ENCODE data around the gene PPP2R5C. TPM values are rescaled to one million over a fixed set of nuclear protein-coding genes. Genes with fewer than 3 reads are reported as not detected.
"Not testable (repeated sequence)": the region's sequence is repeated elsewhere in the genome, so short reads cannot be mapped to it uniquely, and the experiment has no call there.

Gene PPP2R5C
- total RNA-seq, 2 experiments from 2014 or later, result 252 to 268 TPM

DNA sequence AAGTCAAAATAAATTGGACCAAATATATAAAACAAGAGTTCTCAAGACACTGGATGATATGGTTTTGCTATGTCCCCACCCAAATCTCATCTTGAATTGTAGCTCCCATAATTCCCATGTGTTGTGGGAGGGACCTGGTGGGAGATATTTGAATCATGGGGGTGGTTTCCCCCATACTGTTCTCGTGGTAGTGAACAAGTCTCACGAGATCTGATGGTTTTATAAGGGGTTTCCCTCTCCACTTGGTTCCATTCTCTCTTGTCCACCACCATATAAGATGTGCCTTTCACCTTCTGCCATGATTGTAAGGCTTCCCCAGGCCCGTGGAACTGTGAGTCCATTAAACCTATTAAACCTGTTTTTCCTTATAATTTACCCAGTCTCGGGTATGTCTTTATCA is 31.4 kb upstream of the PPP2R5C start:
- Mint-ChIP-seq H3K4me1 (ENCODE audit: low read depth) (peaks cover 68% of the 10 kb centered on the region), H3K4me3 (peak overlapping the region; percentile 74), H3K27ac (peak overlapping the region; percentile 97)
- ChIA-PET POLR2A (interaction anchor here (1.2 to 2.2 kb wide), 3 partner anchors 8 to 81 kb away, joined by 4 to 22 read pairs (median 9); no protein-coding TSS in a partner anchor), CTCF (interaction anchor here (1.0 to 4.3 kb wide), 3 partner anchors 23 to 93 kb away, joined by 3 to 21 read pairs (median 3); no protein-coding TSS in a partner anchor)
- H3K36me3 Mint-ChIP-seq, H3K9me3 Mint-ChIP-seq, DNase-seq, H3K27me3 Mint-ChIP-seq: not testable (repeated sequence)
- intact Hi-C loops (cut with micrococcal nuclease), result loop anchor here (2.0 kb wide), 1 partner anchor 147 kb away; no protein-coding TSS in a partner anchor

DNA sequence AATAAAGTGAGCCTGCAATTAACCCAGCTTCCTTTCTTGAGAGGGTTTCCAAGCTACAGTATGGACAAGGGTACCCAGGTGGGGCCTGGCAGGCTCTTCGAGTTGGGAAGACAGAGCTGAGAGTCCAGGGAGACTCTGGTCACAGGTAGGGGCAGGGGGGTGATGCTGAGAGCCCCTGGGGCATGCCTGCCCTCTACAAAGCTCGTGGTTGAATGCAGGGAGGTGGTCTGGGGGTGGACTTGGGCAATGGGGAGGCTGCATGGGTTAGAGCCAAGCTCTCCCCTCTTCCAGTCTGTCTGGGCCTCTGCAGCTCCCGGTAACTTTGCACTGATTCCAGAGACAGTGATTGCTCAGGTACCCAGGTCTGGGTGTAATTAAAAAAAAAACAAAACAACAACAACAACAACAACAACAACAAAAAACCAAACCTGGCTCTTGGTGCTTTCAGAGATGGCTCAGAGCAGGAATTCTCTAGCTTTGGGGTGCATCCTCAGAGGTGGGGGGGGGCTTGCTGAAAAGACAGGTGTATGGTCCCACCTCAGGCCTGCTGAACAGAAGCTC is 30.8 kb upstream of the PPP2R5C start:
- H3K27ac Mint-ChIP-seq, result peak overlapping the region; percentile 97
- no peak for DNase-seq
- POLR2A ChIA-PET, result interaction anchor here (1.1 to 2.2 kb wide), 8 partner anchors 9 to 95 kb away, joined by 3 to 22 read pairs (median 8); no protein-coding TSS in a partner anchor
- intact Hi-C loops (cut with micrococcal nuclease), result loop anchor here (1.0 to 2.0 kb wide), 6 partner anchors 8 to 218 kb away; no protein-coding TSS in a partner anchor
- CTCF ChIA-PET, result interaction anchor here (0.6 to 4.3 kb wide), 6 partner anchors 24 to 522 kb away, joined by 3 to 21 read pairs (median 3); no protein-coding TSS in a partner anchor
- H3K36me3 Mint-ChIP-seq, result no peaks in the 10 kb centered on the region
- no peaks in the 10 kb centered on the region for H3K27me3 Mint-ChIP-seq
- H3K9me3 Mint-ChIP-seq, result no peaks in the 10 kb centered on the region
- peak overlapping the region; percentile 74 for H3K4me3 Mint-ChIP-seq
- H3K4me1 Mint-ChIP-seq (ENCODE audit: low read depth), result peaks cover 68% of the 10 kb centered on the region

DNA sequence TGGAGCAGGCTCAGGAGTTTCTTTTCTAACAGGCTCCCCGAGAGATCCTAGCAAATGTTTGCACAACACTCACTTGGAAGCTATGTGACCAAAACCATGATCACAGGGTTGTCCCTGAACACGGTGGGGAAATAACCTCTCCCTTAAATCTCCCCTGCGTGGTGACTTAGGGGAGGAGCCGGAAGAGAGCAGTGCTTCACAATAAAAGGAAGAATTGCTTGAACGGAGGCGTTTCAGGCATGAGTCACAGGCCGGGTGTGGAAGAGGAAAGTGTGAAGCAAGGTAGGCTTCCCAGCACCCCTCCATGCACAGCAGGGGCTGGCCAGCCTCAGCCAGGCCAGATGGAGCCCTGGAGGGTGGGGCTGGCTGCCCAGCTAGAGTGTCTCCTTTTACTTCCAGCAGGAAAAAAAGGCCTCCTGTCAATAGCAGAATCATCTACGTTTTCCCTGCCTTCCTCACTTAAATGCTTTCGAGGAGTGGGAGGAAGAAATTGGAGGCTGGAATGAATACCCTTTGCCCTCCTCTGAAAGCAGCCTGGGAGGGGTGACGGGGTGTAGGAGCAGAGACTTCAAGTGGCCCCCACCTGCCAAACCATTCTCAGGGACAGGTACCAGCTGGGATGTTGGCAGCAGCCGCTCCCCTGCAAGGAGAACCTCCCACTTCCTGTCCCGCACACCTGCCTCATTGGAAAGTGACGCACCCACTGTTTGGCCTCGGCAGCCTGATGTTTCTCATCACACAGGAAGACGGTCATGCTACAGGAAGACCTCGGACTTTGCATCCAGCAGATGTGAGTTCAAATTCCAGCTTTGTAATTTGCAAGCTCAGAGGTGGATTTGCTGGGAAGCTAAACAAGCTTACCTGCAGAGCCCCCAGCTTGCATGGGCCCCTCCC is 30.1 kb upstream of the PPP2R5C start:
- H3K4me1 Mint-ChIP-seq (ENCODE audit: low read depth), result peaks cover 61% of the 10 kb centered on the region
- H3K9me3 Mint-ChIP-seq, result no peaks in the 10 kb centered on the region

DNA sequence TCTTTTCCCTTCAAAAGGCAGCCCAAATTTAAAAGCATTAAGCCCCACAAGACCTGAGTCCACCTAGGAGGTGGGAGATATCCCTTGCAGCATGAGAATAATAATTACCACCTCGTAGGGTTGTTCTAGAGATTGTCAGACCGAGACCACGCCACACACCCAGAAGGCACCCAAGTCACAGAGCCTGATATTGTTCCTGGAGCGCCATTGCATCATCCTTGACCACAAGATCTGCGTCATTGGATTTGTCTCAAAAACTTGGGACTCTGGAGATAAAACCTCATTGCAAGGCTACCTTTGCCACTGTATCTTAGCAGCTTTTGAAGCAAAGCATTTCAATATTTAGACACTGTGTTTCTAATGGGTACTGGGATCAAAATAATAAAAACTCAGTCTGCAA is 29.4 kb upstream of the PPP2R5C start:
- H3K27ac Mint-ChIP-seq, result peak overlapping the region; percentile 97
- ChIA-PET CTCF (interaction anchor here (1.0 to 4.3 kb wide), 4 partner anchors 25 to 365 kb away, joined by 3 to 21 read pairs (median 4); no protein-coding TSS in a partner anchor), POLR2A (interaction anchor here (0.6 to 2.2 kb wide), 7 partner anchors 8 to 92 kb away, joined by 3 to 22 read pairs (median 9); no protein-coding TSS in a partner anchor)
- intact Hi-C loops (cut with micrococcal nuclease), result no loop called here
- H3K4me1 Mint-ChIP-seq (ENCODE audit: low read depth), result peaks cover 55% of the 10 kb centered on the region
- no peaks in the 10 kb centered on the region for H3K9me3 Mint-ChIP-seq
- no peaks in the 10 kb centered on the region for H3K27me3 Mint-ChIP-seq
- peak overlapping the region; percentile 74 for H3K4me3 Mint-ChIP-seq
- no peak for DNase-seq
- no peaks in the 10 kb centered on the region for H3K36me3 Mint-ChIP-seq

More for the DNA sequence above, 30.1 kb upstream of the PPP2R5C start:
- POLR2A ChIA-PET, result interaction anchor here (0.6 to 2.2 kb wide), 10 partner anchors 9 to 96 kb away, joined by 3 to 22 read pairs (median 5); no protein-coding TSS in a partner anchor
- Mint-ChIP-seq H3K27me3 (no peaks in the 10 kb centered on the region), H3K36me3 (no peaks in the 10 kb centered on the region), H3K4me3 (peak overlapping the region; percentile 74), H3K27ac (peak overlapping the region; percentile 97)
- intact Hi-C loops (cut with micrococcal nuclease), result loop anchor here (1.0 to 2.0 kb wide), 6 partner anchors 9 to 217 kb away; no protein-coding TSS in a partner anchor
- CTCF ChIA-PET, result interaction anchor here (0.6 to 4.3 kb wide), 6 partner anchors 25 to 521 kb away, joined by 3 to 21 read pairs (median 3); no protein-coding TSS in a partner anchor
- DNase-seq, result peak; percentile 94

DNA sequence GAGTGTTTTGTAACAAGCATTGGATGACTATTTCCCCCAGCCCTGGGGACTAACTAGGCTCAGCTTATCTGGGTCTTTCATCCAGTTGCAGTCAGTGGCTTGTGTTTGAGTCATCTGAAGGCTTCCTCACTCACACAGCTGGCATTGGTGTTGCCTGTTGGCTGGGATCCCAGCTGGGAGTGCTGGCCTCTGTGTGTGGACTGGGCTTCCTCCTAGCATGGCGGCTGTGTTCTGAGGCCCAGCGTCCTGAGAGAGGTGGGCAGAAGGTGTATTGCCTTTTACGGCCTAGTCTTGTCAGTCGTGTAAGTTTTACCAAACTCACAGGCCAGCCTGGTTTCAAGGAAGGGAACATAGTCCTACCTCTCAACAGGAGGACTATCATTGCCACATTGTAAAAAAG is 28.3 kb upstream of the PPP2R5C start:
- intact Hi-C loops (cut with micrococcal nuclease), result no loop called here
- Mint-ChIP-seq H3K27ac (peak overlapping the region; percentile 66), H3K4me3 (no peak overlapping the region), H3K36me3 (no peaks in the 10 kb centered on the region), H3K4me1 (ENCODE audit: low read depth) (peaks cover 54% of the 10 kb centered on the region), H3K27me3 (no peaks in the 10 kb centered on the region), H3K9me3 (no peaks in the 10 kb centered on the region)
- ChIA-PET CTCF (interaction anchor here (4.3 kb wide), 1 partner anchor 26 kb away, joined by 21 read pairs; no protein-coding TSS in a partner anchor), POLR2A (interaction anchor here (1.4 kb wide), 1 partner anchor 27 kb away, joined by 4 read pairs; no protein-coding TSS in a partner anchor)
- peak; percentile 34 for DNase-seq

DNA sequence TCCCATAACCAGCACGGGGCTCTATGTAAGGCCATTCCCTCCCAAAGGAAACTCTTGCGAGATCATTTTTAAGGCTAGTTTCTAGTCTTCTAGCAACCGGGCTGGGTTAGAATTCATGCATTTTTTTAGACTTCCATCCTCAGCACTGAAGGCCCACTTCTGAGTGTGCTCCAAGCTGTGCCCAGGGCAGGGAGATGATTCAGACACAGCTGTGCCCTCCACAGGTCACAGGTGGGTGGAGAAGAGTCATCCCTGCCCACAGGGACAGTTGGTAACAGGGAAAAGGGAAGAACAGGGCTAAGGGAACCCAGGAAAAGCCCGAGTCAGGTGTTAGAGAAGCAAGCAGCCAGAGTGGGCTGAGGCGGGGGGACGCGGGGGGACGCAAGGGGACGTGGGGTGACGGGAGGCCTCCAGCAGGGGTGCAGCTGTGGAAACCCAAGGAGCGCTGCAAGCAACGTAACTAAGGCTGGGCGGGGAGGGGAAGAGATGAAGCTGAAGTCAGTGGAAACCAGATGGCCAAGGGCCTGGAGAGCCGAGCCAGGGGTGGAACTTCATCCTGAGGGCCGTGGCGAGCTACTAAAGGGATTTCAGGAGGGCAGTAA is 27.2 kb upstream of the PPP2R5C start:
- Mint-ChIP-seq H3K27me3 (no peaks in the 10 kb centered on the region), H3K4me3 (no peak overlapping the region), H3K36me3 (no peaks in the 10 kb centered on the region), H3K4me1 (ENCODE audit: low read depth) (peaks cover 53% of the 10 kb centered on the region), H3K27ac (peak overlapping the region; percentile 30), H3K9me3 (no peaks in the 10 kb centered on the region)
- no peak for DNase-seq
- CTCF ChIA-PET, result no interaction called here
- intact Hi-C loops (cut with micrococcal nuclease), result no loop called here
- POLR2A ChIA-PET, result interaction anchor here (0.7 to 1.4 kb wide), 3 partner anchors 12 to 62 kb away, joined by 3 to 4 read pairs (median 3); no protein-coding TSS in a partner anchor

DNA sequence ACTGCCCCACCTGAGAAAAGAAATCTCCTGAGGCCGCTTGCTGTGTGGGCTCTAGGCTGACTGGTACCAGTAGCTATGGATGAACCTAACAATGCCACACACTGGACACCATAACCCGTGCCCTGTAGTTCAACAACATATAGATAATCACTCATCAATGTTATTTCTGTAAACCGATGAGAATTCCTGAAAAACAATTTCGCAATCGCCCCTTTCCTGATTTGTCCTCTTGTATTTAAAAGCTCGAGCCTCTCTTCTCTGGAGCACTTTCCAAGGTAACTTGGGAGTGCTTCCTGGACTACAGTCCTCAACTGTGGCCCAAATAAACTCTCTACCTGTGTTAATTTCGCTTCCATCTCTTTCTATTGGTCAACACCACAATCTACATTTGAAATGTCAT is 26.1 kb upstream of the PPP2R5C start:
- POLR2A ChIA-PET, result no interaction called here
- intact Hi-C loops (cut with micrococcal nuclease), result no loop called here
- Mint-ChIP-seq H3K9me3 (peaks cover 11% of the 10 kb centered on the region), H3K27ac (no peak overlapping the region), H3K27me3 (no peaks in the 10 kb centered on the region), H3K4me3 (no peak overlapping the region), H3K36me3 (no peaks in the 10 kb centered on the region), H3K4me1 (ENCODE audit: low read depth) (peaks cover 47% of the 10 kb centered on the region)
- CTCF ChIA-PET, result interaction anchor here (1.3 kb wide), 1 partner anchor 28 kb away, joined by 5 read pairs; no protein-coding TSS in a partner anchor
- no peak for DNase-seq

DNA sequence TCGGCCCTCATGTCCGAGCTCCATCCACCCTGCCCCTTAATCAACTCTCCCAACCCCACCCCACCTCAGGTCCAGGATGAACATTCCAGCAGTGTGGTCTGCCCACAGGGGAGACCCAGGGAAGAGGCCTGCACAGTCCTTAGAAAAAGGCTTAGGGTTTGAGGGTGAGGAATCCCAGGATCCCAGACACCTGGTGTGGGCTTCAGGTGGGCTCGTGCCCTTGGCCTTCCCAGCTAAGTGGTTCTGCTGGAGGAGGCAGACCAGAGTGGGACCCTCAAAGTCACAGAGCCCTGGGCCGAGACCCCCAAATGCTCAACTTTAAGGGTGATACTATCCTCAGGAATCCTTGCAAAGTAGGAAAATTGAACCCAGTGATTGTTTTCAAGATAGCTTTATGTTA is 25.4 kb upstream of the PPP2R5C start:
- Mint-ChIP-seq H3K27me3 (no peaks in the 10 kb centered on the region), H3K27ac (no peak overlapping the region), H3K4me1 (ENCODE audit: low read depth) (peaks cover 41% of the 10 kb centered on the region), H3K4me3 (no peak overlapping the region), H3K36me3 (no peaks in the 10 kb centered on the region), H3K9me3 (peaks cover 17% of the 10 kb centered on the region)
- intact Hi-C loops (cut with micrococcal nuclease), result no loop called here
- DNase-seq, result no peak
- ChIA-PET POLR2A (no interaction called here), CTCF (interaction anchor here (1.3 kb wide), 1 partner anchor 29 kb away, joined by 5 read pairs; no protein-coding TSS in a partner anchor)

DNA sequence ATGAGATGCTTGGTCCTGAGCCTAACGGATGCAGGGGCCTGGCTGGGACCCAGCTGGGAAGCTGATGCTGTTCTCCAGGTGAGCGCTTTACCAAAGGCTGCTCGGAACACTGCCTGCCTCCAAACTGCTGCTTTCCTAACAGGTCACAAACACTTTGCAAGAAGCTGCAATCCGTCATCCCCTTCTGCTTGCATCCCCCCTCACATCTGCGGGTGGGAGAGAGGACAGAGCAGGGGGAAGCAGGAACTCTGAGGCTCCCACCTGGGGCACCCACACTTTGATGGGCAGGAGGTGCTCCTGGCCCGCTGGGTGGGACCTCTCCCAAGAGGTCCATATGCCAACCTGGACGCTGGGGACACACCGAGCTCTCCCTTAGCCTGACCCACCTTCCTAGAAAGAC is 24.9 kb upstream of the PPP2R5C start:
- intact Hi-C loops (cut with micrococcal nuclease), result no loop called here
- DNase-seq, result no peak
- H3K9me3 Mint-ChIP-seq, result peaks cover 22% of the 10 kb centered on the region
- POLR2A ChIA-PET, result no interaction called here
- H3K27ac Mint-ChIP-seq, result no peak overlapping the region
- peaks cover 36% of the 10 kb centered on the region for H3K4me1 Mint-ChIP-seq (ENCODE audit: low read depth)
- CTCF ChIA-PET, result interaction anchor here (1.3 kb wide), 1 partner anchor 30 kb away, joined by 5 read pairs; no protein-coding TSS in a partner anchor
- peaks cover 3% of the 10 kb centered on the region for H3K36me3 Mint-ChIP-seq
- H3K27me3 Mint-ChIP-seq, result no peaks in the 10 kb centered on the region
- no peak overlapping the region for H3K4me3 Mint-ChIP-seq

DNA sequence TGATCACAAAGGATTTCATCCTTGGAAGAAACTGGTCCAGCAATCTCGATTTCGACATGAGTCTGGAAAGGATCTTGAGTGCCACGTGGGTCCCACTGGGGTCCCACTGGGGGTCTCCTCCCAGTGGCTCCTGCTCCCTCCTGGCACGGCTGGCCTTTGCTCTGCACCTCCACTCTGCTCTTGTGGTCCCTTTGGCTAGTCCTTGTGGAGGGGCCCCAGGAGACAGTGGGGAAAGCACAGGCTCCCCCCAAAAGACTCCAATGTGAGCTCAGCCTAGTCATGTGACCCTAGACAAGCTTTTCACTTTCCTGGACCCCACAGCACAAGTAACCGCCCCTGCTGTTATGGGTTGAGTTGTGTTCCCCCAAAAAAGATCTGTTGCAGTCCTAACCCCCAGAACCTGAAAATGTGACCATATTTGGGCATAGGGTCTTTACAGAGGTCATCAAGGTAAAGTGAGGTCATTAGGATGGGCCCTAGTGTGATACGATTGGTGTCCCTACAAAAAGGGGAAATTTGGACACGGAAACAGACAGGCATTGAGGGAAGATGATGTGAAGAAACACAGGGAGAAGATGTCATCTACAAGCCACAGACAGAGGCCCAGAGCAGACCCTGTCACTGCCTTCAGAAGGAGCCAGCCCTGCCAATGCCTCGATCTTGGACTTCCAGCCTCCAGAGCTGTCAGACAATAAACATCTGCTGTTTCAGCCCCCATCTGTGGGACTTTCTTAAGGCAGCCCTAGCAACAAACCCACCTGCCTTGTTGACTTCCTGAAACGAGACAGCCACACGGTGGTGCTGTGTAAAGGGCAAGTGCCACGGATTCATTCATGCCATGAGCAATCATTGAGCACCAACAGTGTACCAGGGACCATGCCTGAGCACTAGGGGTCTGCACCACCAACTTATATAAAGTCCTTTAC is 23.8 kb upstream of the PPP2R5C start:
- Mint-ChIP-seq H3K27me3 (no peaks in the 10 kb centered on the region), H3K36me3 (peaks cover 4% of the 10 kb centered on the region), H3K9me3 (peaks cover 25% of the 10 kb centered on the region), H3K27ac (no peak overlapping the region), H3K4me3 (no peak overlapping the region), H3K4me1 (ENCODE audit: low read depth) (peaks cover 25% of the 10 kb centered on the region)
- DNase-seq, result peak; percentile 58
- intact Hi-C loops (cut with micrococcal nuclease), result no loop called here
- POLR2A ChIA-PET, result no interaction called here
- CTCF ChIA-PET, result interaction anchor here (1.3 kb wide), 1 partner anchor 34 kb away, joined by 3 read pairs; no protein-coding TSS in a partner anchor
